GM19238 (cell line): ENCODE data around the gene FFAR2.
A peak's percentile ranks its signal among the peaks of the same experiment; 100 is the strongest.
"Not testable (repeated sequence)": the region's sequence is repeated elsewhere in the genome, so short reads cannot be mapped to it uniquely, and the experiment has no call there.

Experiments used
- DNase-seq: peaks from one replicate; pipeline ENCODE4 v3.0.0; 2011; ENCODE audit warnings: low spot score; ENCODE audit not compliant: insufficient read length

Gene FFAR2

DNA sequence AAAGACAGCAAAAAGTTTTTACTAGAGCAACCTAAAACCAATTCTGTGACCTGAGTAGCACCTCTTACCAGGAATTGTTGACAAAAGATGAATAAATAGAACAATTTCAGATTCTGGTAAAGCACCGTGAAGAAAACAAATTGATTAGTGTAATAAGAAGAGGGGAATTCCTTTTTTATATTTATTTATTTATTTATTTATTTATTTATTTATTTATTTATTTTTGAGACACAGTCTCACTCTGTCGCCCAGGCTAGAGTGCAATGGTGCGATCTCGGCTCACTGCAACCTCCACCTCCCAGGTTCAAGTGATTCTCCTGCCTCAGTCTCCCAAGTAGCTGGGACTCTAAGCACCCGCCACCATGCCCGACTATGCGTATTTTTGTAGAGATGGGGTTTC lies 24.7 kb upstream of the FFAR2 start:
- not testable (repeated sequence) for DNase-seq

DNA sequence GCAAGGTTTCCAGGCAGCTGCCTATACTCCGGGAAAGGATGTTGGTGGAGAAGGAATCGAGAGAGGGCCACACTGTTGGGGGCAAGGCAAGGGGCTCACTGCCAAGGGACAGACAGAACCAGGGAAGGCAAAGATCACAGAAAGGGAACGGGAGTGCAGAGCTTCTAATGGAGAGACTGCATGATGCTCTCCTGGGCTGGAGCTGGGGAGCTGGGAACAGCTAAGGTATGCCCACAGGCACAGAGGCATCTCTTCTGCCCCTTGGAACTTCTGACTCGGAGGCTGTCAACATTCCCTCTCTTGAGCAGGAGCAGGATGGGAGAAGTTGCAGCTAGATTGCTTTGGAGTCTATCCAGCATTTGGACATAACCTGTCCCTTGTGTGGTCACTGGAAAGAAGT lies 22.4 kb upstream of the FFAR2 start:
- DNase-seq: no peak

DNA sequence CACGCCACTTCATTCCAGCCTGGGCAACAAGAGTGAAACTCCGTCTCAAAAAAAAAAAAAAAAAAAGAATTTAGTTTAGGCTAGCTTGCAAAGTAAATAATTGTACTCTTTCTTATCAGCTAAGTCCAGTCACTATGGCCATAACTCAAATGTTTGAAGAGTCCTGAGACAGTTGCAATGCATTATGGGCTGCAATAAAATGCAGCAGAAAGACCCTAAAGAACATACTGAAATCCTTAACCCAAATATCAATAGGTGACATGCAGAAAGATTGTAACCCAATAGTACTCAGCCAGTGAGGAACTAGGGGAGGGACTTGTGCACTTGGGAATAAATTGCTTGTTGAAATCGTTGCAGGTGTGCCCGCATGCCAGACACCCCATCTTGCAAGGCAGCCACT lies 20.9 kb upstream of the FFAR2 start:
- DNase-seq: no peak

DNA sequence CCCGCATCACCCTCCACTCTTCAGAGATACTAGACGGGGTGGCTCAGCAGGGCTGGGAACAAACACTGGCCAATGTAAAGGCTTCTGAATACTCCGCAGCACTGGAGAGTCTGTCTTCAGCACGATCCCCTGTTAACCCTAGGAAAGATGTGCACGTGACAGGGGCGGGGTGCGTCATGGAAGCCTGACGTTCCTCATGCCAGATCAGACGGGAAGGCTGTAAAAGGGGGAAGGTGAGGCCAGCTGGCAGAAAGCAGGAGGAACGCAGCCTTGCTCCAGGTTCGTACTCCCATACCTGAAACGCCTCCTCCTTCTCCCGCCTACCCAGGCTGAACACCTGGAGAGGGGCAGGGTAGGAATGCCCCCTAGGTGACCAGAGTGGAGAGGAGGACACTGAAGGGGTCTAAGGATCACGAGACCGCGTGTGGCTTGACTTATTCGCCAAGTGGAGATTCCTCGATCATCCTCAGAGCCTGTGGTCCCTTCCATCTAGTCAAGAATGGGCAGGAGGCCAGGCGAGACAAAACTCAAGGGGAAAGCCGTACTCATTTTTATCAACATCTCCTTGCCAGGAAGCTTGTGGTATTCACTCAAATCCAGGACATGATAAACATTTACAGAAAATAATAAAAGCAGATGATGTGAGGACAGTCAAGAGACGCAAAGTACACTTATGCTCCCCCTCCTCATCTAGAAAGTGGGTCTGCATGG lies 18.2 kb upstream of the FFAR2 start:
- no peak for DNase-seq

DNA sequence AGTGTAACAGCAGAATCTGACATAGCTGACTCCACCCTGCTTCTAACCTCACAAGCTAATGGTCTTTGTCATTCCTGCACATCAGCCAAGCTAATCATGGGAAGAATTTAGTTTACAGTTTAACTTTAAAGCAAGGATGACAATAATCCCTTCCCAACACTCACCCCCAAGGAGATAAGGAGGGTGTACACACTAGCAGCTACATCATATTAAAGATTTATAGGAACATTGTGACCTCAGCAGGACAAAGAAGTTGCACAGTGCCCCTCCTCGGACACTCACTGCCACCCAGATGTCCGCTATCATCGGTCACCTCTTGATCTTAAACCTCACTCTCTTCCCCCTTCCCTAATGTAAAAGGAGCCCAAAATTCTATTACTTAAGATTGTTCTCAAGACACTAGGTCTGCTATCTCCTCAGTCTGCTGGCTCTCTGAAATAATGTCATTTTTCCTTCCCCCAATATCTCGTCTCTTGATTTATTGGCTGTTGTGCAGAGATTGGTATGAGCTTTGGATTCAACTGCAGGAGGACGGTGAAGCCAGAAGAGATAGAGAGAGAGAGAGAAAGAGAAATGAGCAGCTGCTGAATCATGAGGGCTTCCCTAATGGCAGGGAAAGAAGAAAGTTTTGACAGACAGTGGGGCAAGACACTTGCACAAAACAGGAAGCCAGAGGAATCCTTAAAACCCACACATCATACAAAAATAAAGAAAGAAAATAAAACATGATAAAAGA lies 17.5 kb upstream of the FFAR2 start:
- no peak for DNase-seq

DNA sequence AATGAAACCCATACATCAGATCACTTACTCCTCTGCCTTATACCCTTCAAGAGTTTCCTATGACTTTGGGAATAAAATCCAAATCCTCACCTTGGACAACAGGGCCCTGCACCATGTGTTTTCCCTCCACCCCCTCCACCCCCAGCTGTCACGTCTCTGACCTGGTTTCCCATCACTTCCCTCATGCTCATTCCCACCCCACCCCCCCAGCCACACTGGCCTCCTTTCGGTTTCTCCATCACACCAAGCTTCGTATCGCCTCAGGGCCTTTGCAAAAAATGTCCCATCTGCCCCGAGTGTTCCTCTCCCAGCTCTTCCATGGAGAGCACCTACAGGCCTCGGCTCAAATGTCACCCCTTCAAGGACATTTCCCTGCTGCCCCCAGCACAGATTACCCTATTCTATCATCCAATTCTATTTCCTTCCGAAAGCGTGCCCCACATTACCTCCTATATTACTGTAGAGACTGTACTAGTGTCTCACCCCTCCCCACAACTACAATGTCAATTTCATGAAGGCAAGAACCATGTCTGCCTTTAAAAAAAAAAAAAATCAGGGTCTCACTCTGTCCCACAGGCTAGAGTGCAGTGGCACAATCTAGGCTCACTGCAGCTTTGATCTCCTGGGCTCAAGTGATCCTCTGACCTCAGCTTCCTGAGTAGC lies 16.8 kb upstream of the FFAR2 start:
- DNase-seq: no peak

DNA sequence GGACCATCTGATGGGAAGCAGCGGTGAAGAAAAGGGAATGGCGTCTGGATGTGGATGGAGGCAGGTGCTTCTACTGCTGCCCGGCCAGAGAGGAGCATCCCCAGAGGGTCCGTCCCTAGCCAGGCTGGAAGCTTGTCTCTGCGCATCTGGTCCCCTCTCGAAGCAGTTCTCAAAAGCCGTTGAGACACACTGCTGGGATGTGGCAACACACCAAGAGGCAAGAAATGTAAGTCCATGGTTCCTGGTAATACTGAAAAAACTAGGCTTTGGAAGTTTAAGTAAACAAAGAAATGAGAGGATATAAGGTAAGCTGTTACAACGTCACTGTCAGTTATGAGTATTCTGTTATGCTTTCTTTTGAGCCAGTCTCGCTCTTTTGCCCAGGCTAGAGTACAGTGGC lies 15.1 kb upstream of the FFAR2 start:
- no peak for DNase-seq

DNA sequence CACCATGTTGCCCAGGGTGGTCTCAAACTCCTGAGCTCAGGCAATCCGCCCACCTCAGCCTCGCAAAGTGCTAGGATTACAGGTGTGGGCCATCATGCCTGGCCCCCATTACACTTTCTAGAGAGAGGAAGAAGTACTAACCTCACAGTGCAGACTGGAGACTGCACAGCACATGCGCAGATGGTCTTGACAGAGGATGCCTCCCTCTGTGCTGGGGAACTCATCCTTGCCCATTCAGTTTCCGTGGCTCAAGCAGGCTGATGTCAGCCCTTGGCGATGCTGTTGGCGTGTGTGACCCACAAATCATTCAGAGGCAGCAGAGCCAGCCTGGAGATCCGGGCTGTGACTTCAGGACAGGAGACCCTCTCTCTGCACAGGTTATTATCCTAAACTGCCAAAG lies 14.6 kb upstream of the FFAR2 start:
- DNase-seq: no peak

DNA sequence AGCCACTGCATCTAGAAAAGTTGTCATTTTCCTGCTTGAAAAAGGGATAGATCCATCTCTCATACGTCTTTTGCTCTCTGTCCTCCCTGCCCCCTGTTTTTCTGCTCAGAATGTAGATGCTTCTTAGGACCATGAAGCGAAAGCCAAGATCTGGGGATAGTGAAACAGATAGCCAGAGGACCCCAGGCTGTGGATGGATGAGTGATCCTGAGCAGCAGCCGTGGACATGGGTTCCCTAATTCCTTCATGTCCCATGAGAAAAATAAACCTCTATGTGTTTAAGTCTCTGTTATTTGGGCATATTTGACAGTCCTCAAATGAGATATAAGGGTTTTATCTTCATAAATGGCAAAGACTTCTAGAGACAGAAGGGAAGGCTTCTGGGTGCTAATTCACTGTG lies 12.2 kb upstream of the FFAR2 start:
- no peak for DNase-seq

DNA sequence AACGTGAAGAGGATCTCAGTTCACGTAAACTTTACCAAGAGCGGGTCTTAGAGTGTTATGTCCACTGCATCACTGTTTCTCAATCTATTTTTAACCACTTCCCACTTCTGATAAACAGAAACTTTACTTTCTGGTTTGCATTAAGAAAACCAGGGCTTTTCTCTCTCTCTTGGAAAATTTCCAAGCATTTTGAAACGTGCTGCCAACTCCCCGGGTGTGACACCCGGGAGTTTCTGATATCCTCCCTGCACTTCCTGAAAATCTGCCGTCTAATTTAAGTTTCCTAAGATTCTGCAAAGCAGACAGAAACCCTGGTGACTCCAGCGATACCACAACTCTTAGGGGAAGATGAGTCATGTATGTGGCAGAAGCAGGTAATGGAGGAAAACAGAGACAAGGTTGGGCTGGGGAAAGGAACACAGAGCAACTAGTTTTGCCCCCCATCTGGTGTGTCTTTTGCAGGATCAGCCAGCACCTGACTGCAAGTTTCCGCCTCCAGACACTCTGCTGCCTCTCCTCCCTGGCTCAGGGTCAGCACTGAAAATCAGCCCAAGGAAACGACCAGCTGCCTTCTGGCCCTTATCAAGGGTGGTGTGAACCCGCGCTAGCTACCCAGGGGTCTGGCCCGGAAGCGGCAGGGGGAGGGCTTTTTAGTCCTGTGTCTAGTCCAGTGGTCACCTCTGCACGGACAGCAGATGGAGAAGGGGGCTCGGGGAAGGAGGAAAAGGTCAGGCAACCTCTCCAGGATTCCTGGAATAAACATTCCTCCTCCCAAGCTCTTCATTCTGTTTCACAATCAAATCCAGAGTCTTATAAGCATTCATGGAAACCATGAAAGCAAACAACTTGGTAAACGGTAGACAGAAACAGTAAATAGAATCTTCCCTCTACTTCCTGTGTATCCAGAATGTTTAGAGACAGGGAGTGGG lies 11.3 kb upstream of the FFAR2 start:
- DNase-seq: no peak

DNA sequence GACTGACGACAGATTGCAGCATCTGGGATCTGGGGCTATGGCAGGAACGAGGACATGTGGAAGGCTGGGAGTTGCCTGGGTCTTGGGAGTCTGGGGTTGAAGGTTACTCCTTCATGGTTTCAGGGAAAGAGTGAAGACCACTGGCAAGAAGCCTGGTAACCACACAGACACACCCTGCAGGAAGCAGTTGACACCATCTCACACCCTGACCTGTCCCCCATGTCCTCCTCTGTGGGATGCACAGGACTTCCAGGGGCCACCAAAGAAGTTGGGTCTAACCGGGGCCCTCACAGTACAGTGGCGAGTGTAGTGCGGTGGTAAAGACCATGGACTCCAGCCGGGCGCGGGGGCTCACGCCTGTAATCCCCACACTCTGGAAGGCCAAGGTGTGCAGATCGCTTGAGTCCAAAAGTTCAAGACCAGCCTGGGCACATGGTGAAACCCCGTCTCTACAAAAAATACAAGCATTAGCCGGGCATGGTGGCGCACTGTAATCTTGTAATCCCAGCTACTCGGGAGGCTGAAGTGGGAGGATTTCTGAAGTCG lies 10.6 kb upstream of the FFAR2 start:
- no peak for DNase-seq

DNA sequence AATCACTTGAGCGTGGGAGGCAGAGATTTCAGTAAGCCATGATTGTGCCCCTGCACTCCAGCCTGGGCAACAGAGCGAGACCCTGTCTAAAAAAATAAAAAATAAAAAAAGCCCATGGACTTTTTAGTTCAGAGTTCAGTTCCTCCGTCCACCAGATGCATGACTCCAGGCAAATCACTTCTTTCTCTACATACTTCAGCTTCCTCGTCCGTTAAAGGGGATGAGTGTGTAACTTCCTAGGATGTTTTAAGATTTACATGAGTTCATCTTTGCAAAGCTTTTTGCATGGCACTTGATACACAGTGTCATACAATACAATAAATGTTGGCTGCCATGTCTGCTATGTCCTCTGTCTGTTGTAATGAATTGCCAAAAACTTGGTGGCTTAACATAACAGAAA lies 10.0 kb upstream of the FFAR2 start:
- no peak for DNase-seq

DNA sequence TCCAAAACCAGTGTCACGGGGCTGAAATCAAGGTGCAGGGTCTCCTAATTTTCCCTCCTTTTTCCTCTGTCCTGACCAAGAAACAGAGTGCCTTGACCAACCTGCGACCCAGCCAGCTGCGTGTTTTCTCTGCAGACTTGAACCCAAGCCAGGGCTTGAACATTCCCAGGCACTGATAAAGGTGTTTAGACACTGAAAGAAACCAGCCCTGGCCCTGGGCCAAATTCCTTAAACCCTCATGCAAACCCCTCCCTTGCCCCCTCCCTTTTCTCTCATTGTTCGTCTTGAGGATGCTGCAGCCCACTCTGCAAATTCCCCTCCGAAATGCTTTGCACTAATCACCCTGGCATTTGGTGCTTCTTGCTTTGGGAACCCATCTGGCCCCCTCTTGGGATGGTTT lies 9.5 kb upstream of the FFAR2 start:
- DNase-seq: no peak

DNA sequence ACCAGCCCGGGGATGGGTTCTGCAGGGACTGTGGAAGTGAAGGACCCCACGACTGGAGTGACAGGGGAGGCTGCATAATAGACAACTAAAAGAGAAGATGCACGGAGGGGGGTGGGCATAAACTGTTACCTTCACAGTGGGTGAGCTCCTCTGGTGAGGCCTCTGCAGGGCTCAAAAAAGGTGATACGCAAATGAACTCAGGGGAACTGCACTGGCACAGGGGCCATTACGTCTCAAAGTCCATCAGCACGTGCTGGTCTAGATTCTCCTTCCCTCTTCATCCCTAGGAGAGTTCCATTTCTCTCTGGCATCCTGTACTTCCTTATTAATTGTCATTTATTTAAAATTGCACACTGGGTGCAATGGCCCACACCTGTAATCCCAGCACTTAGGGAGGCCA lies 8.1 kb upstream of the FFAR2 start:
- DNase-seq: no peak

DNA sequence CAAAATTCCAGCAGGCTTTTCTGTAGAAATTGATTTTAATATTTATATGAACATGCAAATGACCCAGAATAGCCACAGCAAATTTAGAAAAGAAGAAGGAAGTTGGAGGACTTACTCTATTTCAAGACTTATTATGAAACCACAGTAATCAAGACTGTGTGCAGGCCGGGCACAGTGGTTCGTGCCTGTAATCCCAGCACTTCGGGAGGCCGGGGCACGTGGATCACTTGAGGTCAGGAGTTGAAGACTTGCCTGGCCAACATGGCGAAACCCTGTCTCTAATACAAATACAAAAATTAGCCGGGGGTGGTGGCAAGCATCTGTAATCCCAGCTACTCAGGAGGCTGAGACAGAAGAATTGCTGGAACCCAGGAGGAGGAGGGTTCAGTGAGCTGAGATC lies 6.0 kb upstream of the FFAR2 start:
- no peak for DNase-seq

DNA sequence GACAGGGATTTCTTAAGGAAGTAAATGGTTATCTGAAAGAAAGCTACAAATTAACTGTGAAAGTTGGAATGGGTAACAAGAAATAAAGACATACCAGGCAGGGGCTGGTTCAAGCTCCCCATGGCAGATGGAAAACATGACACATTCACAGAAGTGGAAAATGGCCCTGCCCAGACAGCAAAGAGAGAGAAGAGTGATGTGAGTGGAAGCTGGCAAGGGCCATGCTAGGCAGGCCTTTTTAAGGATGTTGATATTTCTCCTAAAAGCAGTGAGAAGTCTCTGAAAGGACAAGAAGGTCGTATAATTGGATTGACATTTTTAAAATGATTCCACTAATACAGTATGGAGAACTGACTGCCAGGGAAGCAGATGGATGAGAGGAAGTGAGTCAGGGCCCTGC lies 3.3 kb upstream of the FFAR2 start:
- no peak for DNase-seq

DNA sequence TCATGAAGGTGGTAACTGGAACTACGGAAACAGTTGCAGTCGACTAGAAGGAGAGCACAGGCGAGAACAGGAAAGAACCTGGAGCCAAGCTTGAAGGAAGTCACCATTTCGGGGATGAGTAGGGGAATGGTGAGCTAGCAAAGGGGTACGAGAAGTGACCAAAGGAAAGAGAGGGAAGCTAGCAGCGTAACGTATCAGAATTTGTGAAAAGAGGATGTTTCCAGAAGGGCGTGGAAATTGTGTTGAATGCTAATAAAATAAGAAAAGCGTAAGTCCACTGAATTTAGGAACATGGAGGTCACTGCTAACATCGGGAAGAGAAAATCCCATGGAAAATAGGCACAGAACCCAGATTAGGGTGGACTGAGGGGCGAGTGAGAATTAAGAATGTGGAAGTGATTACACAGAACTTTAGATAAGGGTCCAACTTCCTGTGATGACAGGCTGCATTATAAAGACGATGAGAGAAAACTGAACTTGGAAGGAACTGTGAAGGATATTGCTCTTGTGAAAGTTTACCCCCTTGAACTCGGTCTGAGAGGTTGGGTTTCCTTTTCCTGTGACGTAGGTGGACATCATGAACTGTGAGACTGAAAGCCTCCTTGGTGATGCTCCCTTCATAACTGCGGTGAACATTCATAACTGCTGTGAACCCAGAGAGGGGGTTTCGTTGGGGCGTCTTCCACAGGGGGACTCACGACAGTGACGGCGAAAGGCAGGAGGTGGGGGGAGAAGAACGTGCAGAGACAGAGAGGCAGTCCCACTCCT lies 2.0 kb upstream of the FFAR2 start:
- no peak for DNase-seq

DNA sequence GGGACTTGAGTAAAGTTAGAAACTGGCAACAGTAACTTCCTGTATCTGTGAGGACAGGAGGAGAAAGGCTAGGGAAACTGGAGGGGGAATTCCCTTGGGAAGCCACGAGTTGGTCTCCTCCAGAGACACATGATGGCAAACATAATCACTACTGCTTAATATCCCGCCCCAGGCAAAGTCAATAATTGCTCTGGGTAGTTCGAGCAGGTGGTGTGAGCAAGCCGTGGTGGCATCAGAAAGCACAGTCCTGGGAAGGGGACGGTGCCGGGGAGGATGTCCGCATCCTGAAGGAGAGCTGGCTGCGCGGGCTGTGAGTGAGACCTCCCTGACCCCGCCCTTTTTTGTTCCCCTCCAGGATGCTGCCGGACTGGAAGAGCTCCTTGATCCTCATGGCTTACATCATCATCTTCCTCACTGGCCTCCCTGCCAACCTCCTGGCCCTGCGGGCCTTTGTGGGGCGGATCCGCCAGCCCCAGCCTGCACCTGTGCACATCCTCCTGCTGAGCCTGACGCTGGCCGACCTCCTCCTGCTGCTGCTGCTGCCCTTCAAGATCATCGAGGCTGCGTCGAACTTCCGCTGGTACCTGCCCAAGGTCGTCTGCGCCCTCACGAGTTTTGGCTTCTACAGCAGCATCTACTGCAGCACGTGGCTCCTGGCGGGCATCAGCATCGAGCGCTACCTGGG lies 1.4 kb downstream of the FFAR2 start:
- DNase-seq: no peak

DNA sequence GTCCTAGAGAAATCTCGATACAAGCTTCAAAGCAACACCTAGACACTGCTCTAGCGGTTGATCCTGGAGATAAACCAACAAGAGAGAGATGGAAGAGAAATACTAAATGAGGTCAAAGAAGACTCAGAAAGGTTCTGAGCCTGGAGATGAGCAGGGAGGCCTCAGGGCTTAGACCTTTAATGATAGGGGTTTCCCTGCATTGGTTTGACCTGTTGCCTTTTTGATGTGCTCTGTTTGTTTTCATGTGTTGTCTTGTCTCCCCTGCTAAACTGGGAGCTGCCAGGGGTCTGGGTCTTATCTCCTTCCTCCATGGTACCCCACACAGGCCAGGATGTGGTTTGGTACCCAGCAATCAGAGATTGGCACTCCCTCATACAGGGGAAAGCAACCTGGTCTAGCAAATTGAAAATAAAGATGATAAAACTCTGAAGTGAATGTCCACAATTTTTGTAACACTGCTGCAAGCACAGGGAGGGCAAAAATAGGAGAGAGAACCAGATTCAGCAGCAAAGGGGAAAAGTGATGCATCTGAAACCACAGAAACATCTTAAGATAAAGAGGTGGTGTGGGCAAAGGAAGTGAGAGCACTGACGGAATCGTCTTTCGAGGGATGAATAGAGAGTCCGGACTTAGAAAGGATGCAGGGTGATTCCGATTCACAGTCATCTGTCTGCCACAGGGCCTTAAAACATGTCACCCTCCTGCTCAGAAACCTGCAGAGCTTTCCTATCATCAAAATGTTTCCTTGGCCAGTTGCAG lies 3.5 kb downstream of the FFAR2 start:
- peak; percentile 51 for DNase-seq
